ENCODE data around the gene MCEMP1.

MCEMP1 gene

GRCh38 chr19:7672522-7672921 lies 4.4 kb upstream of the MCEMP1 start:
- DNase-seq: no peak

GRCh38 chr19:7674010-7675005 lies 2.6 kb upstream of the MCEMP1 start:
- peak; percentile 47 for DNase-seq

- DNase-seq: no peak
These were observed 514 bp upstream of the MCEMP1 start for GRCh38 chr19:7676376-7676775.

GRCh38 chr19:7677669-7678311 lies 900 bp downstream of the MCEMP1 start:
- DNase-seq: no peak

- DNase-seq: peak; percentile 76
These were observed 2.3 kb downstream of the MCEMP1 start for GRCh38 chr19:7678971-7679751.

GRCh38 chr19:7679771-7680605 lies 3.1 kb downstream of the MCEMP1 start:
- no peak for DNase-seq

- peak; percentile 92 for DNase-seq
These were observed 3.9 kb downstream of the MCEMP1 start, which contains the start of gene TRAPPC5 for GRCh38 chr19:7680606-7681339. TRAPPC5 (plus strand) TSS chr19:7680833; CDS start chr19:7682254, 1,421 bp downstream.

GRCh38 chr19:7681340-7682174 lies 4.7 kb downstream of the MCEMP1 start:
- DNase-seq: peak; percentile 93

- DNase-seq: no peak
These were observed 5.4 kb downstream of the MCEMP1 start for GRCh38 chr19:7682175-7682855.

- DNase-seq: no peak
These were observed 8.9 kb downstream of the MCEMP1 start for GRCh38 chr19:7685546-7686445.

GRCh38 chr19:7687177-7687576 lies 10.3 kb downstream of the MCEMP1 start:
- no peak for DNase-seq

- DNase-seq: no peak
These were observed 12.3 kb downstream of the MCEMP1 start for GRCh38 chr19:7689165-7689564.

- peak; percentile 19 for DNase-seq
These were observed 13.9 kb downstream of the MCEMP1 start for GRCh38 chr19:7690779-7691258.

GRCh38 chr19:7691497-7691896 lies 14.6 kb downstream of the MCEMP1 start:
- peak; percentile 18 for DNase-seq

- peak; percentile 32 for DNase-seq
These were observed 15.7 kb downstream of the MCEMP1 start for GRCh38 chr19:7692417-7693088.

- DNase-seq: no peak
These were observed 17.6 kb downstream of the MCEMP1 start for GRCh38 chr19:7694499-7694898.

- DNase-seq: no peak
These were observed 20.9 kb downstream of the MCEMP1 start for GRCh38 chr19:7697721-7698287.

- no peak for DNase-seq
These were observed 21.7 kb downstream of the MCEMP1 start for GRCh38 chr19:7698583-7698982.

Measured in activated CD4-positive, alpha-beta T cell treated with anti-CD3 and anti-CD28 coated beads, Interleukin-10, Interleukin-2, amounts not matched to agents 100 ng/mL and 50 ng/mL, durations not matched to agents 16 hours and 8 hours (primary cell).